HG02588 (cell line): ENCODE results near the gene IL23A.
"Not testable (repeated sequence)": the region's sequence is repeated elsewhere in the genome, so short reads cannot be mapped to it uniquely, and the experiment has no call there.

Experiments used
- ATAC-seq: cut with Tn5 transposase; IDR thresholded peaks from one replicate; pipeline ENCODE4 v1.9.1; 2021; ENCODE audit warnings: mild to moderate bottlenecking, moderate library complexity; ENCODE audit not compliant: unreplicated experiment

The IL23A gene

GRCh38 chr12:56338308-56339157, at the start of gene IL23A:
Gene IL23A (plus strand): TSS chr12:56338884. CDS start chr12:56339045, 161 bp downstream.
- ATAC-seq = no peak

- no peak for ATAC-seq
Observed at GRCh38 chr12:56293795-56294194, 44.9 kb upstream of the IL23A start.

- no peak for ATAC-seq
Observed at GRCh38 chr12:56296295-56296694, 42.4 kb upstream of the IL23A start.

- no peak for ATAC-seq
Observed at GRCh38 chr12:56297400-56297799, 41.3 kb upstream of the IL23A start.

GRCh38 chr12:56298828-56299227, 39.9 kb upstream of the IL23A start:
- ATAC-seq = no peak

- ATAC-seq = no peak
Observed at GRCh38 chr12:56299308-56299852, 39.3 kb upstream of the IL23A start.

GRCh38 chr12:56299853-56300643, 38.6 kb upstream of the IL23A start, which contains the start of gene CS:
Gene CS (minus strand): TSS chr12:56300330. CDS start chr12:56300201, 129 bp downstream.
- ATAC-seq = peak; percentile 91

- ATAC-seq = no peak
Observed at GRCh38 chr12:56300644-56301464, 37.8 kb upstream of the IL23A start.

- no peak for ATAC-seq
Observed at GRCh38 chr12:56304276-56304675, 34.4 kb upstream of the IL23A start.

- ATAC-seq = no peak
Observed at GRCh38 chr12:56304872-56305590, 33.7 kb upstream of the IL23A start.

GRCh38 chr12:56307221-56307965, 31.3 kb upstream of the IL23A start:
- no peak for ATAC-seq

- ATAC-seq = no peak
Observed at GRCh38 chr12:56308714-56309113, 30.0 kb upstream of the IL23A start.

- no peak for ATAC-seq
Observed at GRCh38 chr12:56311003-56311402, 27.7 kb upstream of the IL23A start.

- ATAC-seq = no peak
Observed at GRCh38 chr12:56315249-56315621, 23.4 kb upstream of the IL23A start.

GRCh38 chr12:56315622-56316473, 22.8 kb upstream of the IL23A start, which contains the start of gene CNPY2:
Gene CNPY2 (minus strand): TSS chr12:56315988. CDS start chr12:56315217, 771 bp downstream.
- ATAC-seq = peak; percentile 87

- ATAC-seq = no peak
Observed at GRCh38 chr12:56317675-56318074, 21.0 kb upstream of the IL23A start.

GRCh38 chr12:56321027-56321426, 17.7 kb upstream of the IL23A start:
- no peak for ATAC-seq

GRCh38 chr12:56321610-56322009, 17.1 kb upstream of the IL23A start:
- not testable (repeated sequence) for ATAC-seq
